SU-DHL-6 (cell line): Measurements from ENCODE around the gene TENT4B.

Experiments used
- H2AFZ ChIP-seq: fragments of 200-600 bp; sonication (generic); 2 replicates; pipeline ENCODE4 v1.6.1; 2014; ENCODE audit warnings: low read depth, mild to moderate bottlenecking, moderate library complexity, mixed read lengths, antibody characterized with exemption, low read length; ENCODE audit not compliant: severe bottlenecking
- H3F3A ChIP-seq: fragments of 200-600 bp; shearing (Covaris generic); 2 replicates; pipeline ENCODE4 v1.6.0; 2016; ENCODE audit warnings: antibody characterized with exemption, mild to moderate bottlenecking; ENCODE audit not compliant: insufficient read depth
- H3K27ac ChIP-seq: fragments of 200-600 bp; sonication (generic); 2 replicates; pipeline ENCODE4 v1.5.1; 2016; ENCODE audit warnings: low read depth, mild to moderate bottlenecking, low read length, moderate library complexity, mixed read lengths
- H3K27me3 ChIP-seq: fragments of 200-600 bp; sonication (generic), shearing (Covaris generic); 2 replicates; pipeline ENCODE4 v1.6.0; 2014; ENCODE audit warnings: mild to moderate bottlenecking, low read length
- H3K36me3 ChIP-seq: fragments of 200-600 bp; sonication (generic); 2 replicates; pipeline ENCODE4 v1.6.1; 2014; ENCODE audit warnings: mild to moderate bottlenecking, low read length, mixed read lengths
- H3K4me2 ChIP-seq: fragments of 300-600, 200-600 bp; shearing (Covaris generic), sonication (generic); 2 replicates; pipeline ENCODE4 v1.6.0; 2014; ENCODE audit warnings: low read length, low read depth, mild to moderate bottlenecking; ENCODE audit not compliant: poor library complexity, severe bottlenecking
- H3K4me3 ChIP-seq: fragments of 200-600 bp; sonication (generic); 2 replicates; pipeline ENCODE4 v1.5.1; 2014; ENCODE audit warnings: antibody characterized with exemption, low read length, mild to moderate bottlenecking, mixed read lengths; ENCODE audit not compliant: insufficient read depth, poor library complexity, severe bottlenecking
- H3K79me2 ChIP-seq: fragments of 200-600 bp; sonication (generic); 2 replicates; pipeline ENCODE4 v1.6.1; 2014; ENCODE audit warnings: mild to moderate bottlenecking, low read length, moderate library complexity; ENCODE audit not compliant: insufficient read depth
- H3K9ac ChIP-seq: fragments of 200-600 bp; sonication (generic); 2 replicates; pipeline ENCODE4 v1.7.0; 2014; ENCODE audit warnings: mild to moderate bottlenecking, low read length
- H3K9me2 ChIP-seq: fragments of 200-600 bp; sonication (generic); replicated peaks from 2 replicates; pipeline ENCODE4 v1.6.1; 2014; ENCODE audit warnings: low read length; ENCODE audit not compliant: insufficient read depth
- H3K9me3 ChIP-seq: fragments of 200-600 bp; sonication (generic); 2 replicates; pipeline ENCODE4 v1.6.1; 2014; ENCODE audit warnings: low read length, mixed read lengths; ENCODE audit not compliant: insufficient read depth
- H4K20me1 ChIP-seq: fragments of 200-600 bp; sonication (generic); 2 replicates; pipeline ENCODE4 v1.6.1; 2014; ENCODE audit warnings: low read depth, mild to moderate bottlenecking, antibody characterized with exemption, low read length, moderate library complexity, mixed read lengths
- CTCF ChIP-seq: fragments of 200-600 bp; sonication (generic); IDR thresholded peaks from one replicate; pipeline ENCODE4 v1.5.1; 2017; ENCODE audit warnings: antibody characterized with exemption, mild to moderate bottlenecking, low read length, moderate library complexity; ENCODE audit not compliant: insufficient read depth, poor library complexity, severe bottlenecking
- EZH2phosphoT487 ChIP-seq: fragments of 200-600 bp; sonication (generic), shearing (Covaris generic); conservative IDR thresholded peaks from 2 replicates; pipeline ENCODE4 v1.6.1; 2018; ENCODE audit warnings: mild to moderate bottlenecking, antibody characterized with exemption, low read length, moderate library complexity, mixed read lengths

TENT4B gene

GRCh38 chr16:50152807-50153595, at the start of gene TENT4B:
TSS of gene TENT4B (plus strand) at chr16:50153306. CDS start at chr16:50153622, 316 bp downstream.
- no peak for TF ChIP-seq CTCF
- TF ChIP-seq EZH2phosphoT487, result no peak
- peaks cover 36% of the 10 kb centered on the region for H3K79me2 ChIP-seq
- H3K36me3 ChIP-seq, result no peaks in the 10 kb centered on the region; the same call in 1 of the 2 replicates
- H3K9me2 ChIP-seq, result no peaks in the 10 kb centered on the region
- peak within 1 kb of the TSS; percentile 95 for H2AFZ ChIP-seq
- H3K9ac ChIP-seq, result peak within 1 kb of the TSS; percentile 69
- peak within 1 kb of the TSS; percentile 77 for H3K4me2 ChIP-seq
- H3K27ac ChIP-seq, result peak within 1 kb of the TSS; percentile 80
- no peaks in the 10 kb centered on the region for H3K9me3 ChIP-seq
- H3K27me3 ChIP-seq, result no peaks in the 10 kb centered on the region
- H3K4me3 ChIP-seq, result peak within 1 kb of the TSS; percentile 89
- H3F3A ChIP-seq, result peaks cover 20% of the 10 kb centered on the region; the same call in 1 of the 2 replicates
- peaks cover 6% of the 10 kb centered on the region; the same call in 1 of the 2 replicates for H4K20me1 ChIP-seq

GRCh38 chr16:50103764-50104163, 49.3 kb upstream of the TENT4B start:
- H3K9me3 ChIP-seq, result no peaks in the 10 kb centered on the region
- H3K4me3 ChIP-seq, result no peak overlapping the region
- no peak overlapping the region for H3K9ac ChIP-seq
- H2AFZ ChIP-seq, result no peak overlapping the region
- H3K27ac ChIP-seq, result no peak overlapping the region
- no peaks in the 10 kb centered on the region for H3K9me2 ChIP-seq
- H3F3A ChIP-seq, result no peaks in the 10 kb centered on the region
- TF ChIP-seq CTCF (no peak), EZH2phosphoT487 (no peak)
- H3K4me2 ChIP-seq, result no peak overlapping the region
- H3K79me2 ChIP-seq, result no peaks in the 10 kb centered on the region
- peaks cover 21% of the 10 kb centered on the region for H3K36me3 ChIP-seq
- H4K20me1 ChIP-seq, result no peaks in the 10 kb centered on the region
- H3K27me3 ChIP-seq, result no peaks in the 10 kb centered on the region

GRCh38 chr16:50114357-50115129, 38.6 kb upstream of the TENT4B start:
- Histone ChIP-seq H3F3A (no peaks in the 10 kb centered on the region), H3K27ac (no peak overlapping the region), H4K20me1 (no peaks in the 10 kb centered on the region), H3K4me2 (no peak overlapping the region), H3K27me3 (no peaks in the 10 kb centered on the region), H3K4me3 (no peak overlapping the region), H3K36me3 (no peaks in the 10 kb centered on the region), H3K79me2 (no peaks in the 10 kb centered on the region), H3K9me3 (no peaks in the 10 kb centered on the region), H3K9ac (no peak overlapping the region), H3K9me2 (no peaks in the 10 kb centered on the region), H2AFZ (no peak overlapping the region)
- TF ChIP-seq CTCF (no peak), EZH2phosphoT487 (no peak)
